Measurements from ENCODE around the gene RIPOR1. TPM values are rescaled to one million over a fixed set of nuclear protein-coding genes. Genes with fewer than 3 reads are reported as not detected.
"Not testable (repeated sequence)": the region's sequence is repeated elsewhere in the genome, so short reads cannot be mapped to it uniquely, and the experiment has no call there.

The RIPOR1 gene
- total RNA-seq, 1 donor from 2014 or later: 77.0 TPM

GRCh38 chr16:67483150-67483549, 45.5 kb upstream of the RIPOR1 start, which contains the start of gene AGRP:
AGRP (minus strand) TSS chr16:67483547; CDS start chr16:67483398, 149 bp downstream.
- peaks cover 24% of the 10 kb centered on the region for H3K4me1 Mint-ChIP-seq (ENCODE audit: unreplicated experiment)
- no peaks in the 10 kb centered on the region for H3K9me3 Mint-ChIP-seq (ENCODE audit: unreplicated experiment)
- H3K4me3 Mint-ChIP-seq (ENCODE audit: unreplicated experiment): no peak within 1 kb of the TSS
- DNase-seq (ENCODE audit: extremely low spot score, unreplicated experiment): no peak
- TF ChIP-seq CTCF (IDR thresholded peaks at IDR 0.05): no peak
- no peaks in the 10 kb centered on the region for H3K27me3 Mint-ChIP-seq (ENCODE audit: unreplicated experiment)
- H3K27ac Mint-ChIP-seq (ENCODE audit: unreplicated experiment): no peak within 1 kb of the TSS
- no peaks in the 10 kb centered on the region for H3K36me3 Mint-ChIP-seq (ENCODE audit: unreplicated experiment)

- DNase-seq (ENCODE audit: extremely low spot score, unreplicated experiment): no peak
- no peaks in the 10 kb centered on the region for H3K36me3 Mint-ChIP-seq (ENCODE audit: unreplicated experiment)
- no peaks in the 10 kb centered on the region for H3K9me3 Mint-ChIP-seq (ENCODE audit: unreplicated experiment)
- no peak for TF ChIP-seq CTCF (IDR thresholded peaks at IDR 0.05)
- H3K27ac Mint-ChIP-seq (ENCODE audit: unreplicated experiment): no peak overlapping the region
- peaks cover 20% of the 10 kb centered on the region for H3K4me1 Mint-ChIP-seq (ENCODE audit: unreplicated experiment)
- H3K27me3 Mint-ChIP-seq (ENCODE audit: unreplicated experiment): no peaks in the 10 kb centered on the region
- no peak overlapping the region for H3K4me3 Mint-ChIP-seq (ENCODE audit: unreplicated experiment)
Measured at GRCh38 chr16:67483731-67484525, 44.7 kb upstream of the RIPOR1 start.

GRCh38 chr16:67486805-67487204, 41.8 kb upstream of the RIPOR1 start:
- H3K4me3 Mint-ChIP-seq (ENCODE audit: unreplicated experiment): no peak overlapping the region
- peaks cover 8% of the 10 kb centered on the region for H3K4me1 Mint-ChIP-seq (ENCODE audit: unreplicated experiment)
- no peak overlapping the region for H3K27ac Mint-ChIP-seq (ENCODE audit: unreplicated experiment)
- DNase-seq (ENCODE audit: extremely low spot score, unreplicated experiment): no peak
- H3K36me3 Mint-ChIP-seq (ENCODE audit: unreplicated experiment): no peaks in the 10 kb centered on the region
- H3K9me3 Mint-ChIP-seq (ENCODE audit: unreplicated experiment): no peaks in the 10 kb centered on the region
- H3K27me3 Mint-ChIP-seq (ENCODE audit: unreplicated experiment): no peaks in the 10 kb centered on the region
- no peak for TF ChIP-seq CTCF (IDR thresholded peaks at IDR 0.05)

- not testable (repeated sequence) for H3K27ac Mint-ChIP-seq (ENCODE audit: unreplicated experiment); H3K27me3 Mint-ChIP-seq (ENCODE audit: unreplicated experiment); DNase-seq (ENCODE audit: extremely low spot score, unreplicated experiment); H3K9me3 Mint-ChIP-seq (ENCODE audit: unreplicated experiment); H3K4me1 Mint-ChIP-seq (ENCODE audit: unreplicated experiment); H3K36me3 Mint-ChIP-seq (ENCODE audit: unreplicated experiment); H3K4me3 Mint-ChIP-seq (ENCODE audit: unreplicated experiment)
Measured at GRCh38 chr16:67487561-67487960, 41.1 kb upstream of the RIPOR1 start.

- no peak overlapping the region for H3K27ac Mint-ChIP-seq (ENCODE audit: unreplicated experiment)
- no peaks in the 10 kb centered on the region for H3K4me1 Mint-ChIP-seq (ENCODE audit: unreplicated experiment)
- no peaks in the 10 kb centered on the region for H3K9me3 Mint-ChIP-seq (ENCODE audit: unreplicated experiment)
- DNase-seq (ENCODE audit: extremely low spot score, unreplicated experiment): no peak
- no peak for TF ChIP-seq CTCF (IDR thresholded peaks at IDR 0.05)
- no peaks in the 10 kb centered on the region for H3K27me3 Mint-ChIP-seq (ENCODE audit: unreplicated experiment)
- H3K36me3 Mint-ChIP-seq (ENCODE audit: unreplicated experiment): no peaks in the 10 kb centered on the region
- H3K4me3 Mint-ChIP-seq (ENCODE audit: unreplicated experiment): no peak overlapping the region
Measured at GRCh38 chr16:67489401-67490083, 39.1 kb upstream of the RIPOR1 start.
